AG09309 (cell line): Measurements from ENCODE around the gene SIM1.

Experiments
- DNase-seq: peaks from one replicate; pipeline ENCODE4 v3.0.0-alpha.2; 2010; ENCODE audit warnings: low read depth
- H3K4me3 ChIP-seq: 2 replicates; pipeline ENCODE4 v1.5.1; 2011; ENCODE audit warnings: mild to moderate bottlenecking, low read depth, low read length, moderate library complexity; ENCODE audit not compliant: control insufficient read depth
- TF ChIP-seq, protein P1 (sequence below): IDR thresholded peaks from 2 replicates; pipeline ENCODE4 v1.5.1; 2011; ENCODE audit warnings: mild to moderate bottlenecking, low read depth, low read length, inconsistent platforms; ENCODE audit not compliant: insufficient read depth, control insufficient read depth; ENCODE audit errors: missing control alignments

SIM1 gene

DNA sequence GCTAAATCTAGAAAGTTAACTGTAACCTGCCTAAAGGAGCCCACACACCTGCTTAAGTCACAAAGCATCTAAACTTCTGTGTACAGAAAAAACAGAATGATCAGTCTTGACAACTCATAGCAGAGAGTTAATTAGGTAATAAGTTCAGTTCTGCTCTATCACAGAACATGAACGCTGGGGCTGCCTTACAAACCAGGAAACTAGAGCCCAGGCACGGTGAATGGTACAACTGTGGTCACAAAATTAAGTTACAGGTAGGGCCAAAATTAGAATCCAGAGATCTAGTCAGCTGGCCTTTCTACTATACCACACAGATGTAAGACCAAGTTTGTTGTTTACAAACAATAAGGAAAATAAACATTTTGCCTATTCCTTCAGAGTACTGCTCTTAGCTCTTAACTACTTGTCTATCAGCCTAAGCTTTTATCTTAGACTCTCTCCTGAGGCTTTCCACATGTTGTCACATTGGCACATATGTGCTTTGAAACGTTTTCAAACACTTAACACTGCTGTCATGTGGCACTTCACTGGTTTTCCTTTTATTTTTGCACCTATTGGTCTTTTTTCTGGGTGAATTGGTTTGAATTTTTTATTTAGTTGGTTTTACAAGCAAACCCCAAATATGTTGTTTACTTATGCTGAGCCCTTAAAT is 75.7 kb downstream of the SIM1 start:
- no peak for DNase-seq
- TF ChIP-seq, protein P1, sequence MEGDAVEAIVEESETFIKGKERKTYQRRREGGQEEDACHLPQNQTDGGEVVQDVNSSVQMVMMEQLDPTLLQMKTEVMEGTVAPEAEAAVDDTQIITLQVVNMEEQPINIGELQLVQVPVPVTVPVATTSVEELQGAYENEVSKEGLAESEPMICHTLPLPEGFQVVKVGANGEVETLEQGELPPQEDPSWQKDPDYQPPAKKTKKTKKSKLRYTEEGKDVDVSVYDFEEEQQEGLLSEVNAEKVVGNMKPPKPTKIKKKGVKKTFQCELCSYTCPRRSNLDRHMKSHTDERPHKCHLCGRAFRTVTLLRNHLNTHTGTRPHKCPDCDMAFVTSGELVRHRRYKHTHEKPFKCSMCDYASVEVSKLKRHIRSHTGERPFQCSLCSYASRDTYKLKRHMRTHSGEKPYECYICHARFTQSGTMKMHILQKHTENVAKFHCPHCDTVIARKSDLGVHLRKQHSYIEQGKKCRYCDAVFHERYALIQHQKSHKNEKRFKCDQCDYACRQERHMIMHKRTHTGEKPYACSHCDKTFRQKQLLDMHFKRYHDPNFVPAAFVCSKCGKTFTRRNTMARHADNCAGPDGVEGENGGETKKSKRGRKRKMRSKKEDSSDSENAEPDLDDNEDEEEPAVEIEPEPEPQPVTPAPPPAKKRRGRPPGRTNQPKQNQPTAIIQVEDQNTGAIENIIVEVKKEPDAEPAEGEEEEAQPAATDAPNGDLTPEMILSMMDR: no peak
- H3K4me3 ChIP-seq: no peak overlapping the region

- no peak overlapping the region for H3K4me3 ChIP-seq
- no peak for DNase-seq
- TF ChIP-seq, protein P1: no peak
Measured at GRCh38 chr6:100382767-100383195, 81.9 kb downstream of the SIM1 start.

GRCh38 chr6:100382031-100382430 is 82.7 kb downstream of the SIM1 start:
- H3K4me3 ChIP-seq: no peak overlapping the region
- no peak for DNase-seq
- TF ChIP-seq, protein P1: no peak

GRCh38 chr6:100381111-100381510 is 83.6 kb downstream of the SIM1 start:
- TF ChIP-seq, protein P1: no peak
- H3K4me3 ChIP-seq: no peak overlapping the region
- DNase-seq: no peak

GRCh38 chr6:100379386-100379785 is 85.3 kb downstream of the SIM1 start:
- no peak for DNase-seq
- no peak overlapping the region for H3K4me3 ChIP-seq
- TF ChIP-seq, protein P1: no peak

DNA sequence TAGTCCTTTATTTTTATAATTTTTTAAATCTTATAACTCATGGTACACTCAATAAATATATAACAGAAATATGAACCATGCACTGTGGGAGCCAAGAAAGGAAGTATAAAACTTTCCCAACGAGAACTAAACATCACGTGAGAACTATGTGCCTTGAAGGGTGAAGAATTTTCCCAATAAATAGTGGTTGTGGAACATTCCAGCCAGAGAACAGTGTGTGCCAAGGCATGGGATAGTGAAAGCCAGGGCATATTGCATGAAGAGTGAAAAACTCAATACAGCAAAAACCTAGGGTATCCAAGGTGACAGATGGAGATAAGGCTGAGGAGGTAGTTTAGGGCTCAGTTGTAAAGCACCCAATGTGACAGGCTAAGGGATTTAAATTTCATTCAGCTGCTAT is 86.1 kb downstream of the SIM1 start:
- TF ChIP-seq, protein P1: no peak
- DNase-seq: no peak
- H3K4me3 ChIP-seq: no peak overlapping the region

DNA sequence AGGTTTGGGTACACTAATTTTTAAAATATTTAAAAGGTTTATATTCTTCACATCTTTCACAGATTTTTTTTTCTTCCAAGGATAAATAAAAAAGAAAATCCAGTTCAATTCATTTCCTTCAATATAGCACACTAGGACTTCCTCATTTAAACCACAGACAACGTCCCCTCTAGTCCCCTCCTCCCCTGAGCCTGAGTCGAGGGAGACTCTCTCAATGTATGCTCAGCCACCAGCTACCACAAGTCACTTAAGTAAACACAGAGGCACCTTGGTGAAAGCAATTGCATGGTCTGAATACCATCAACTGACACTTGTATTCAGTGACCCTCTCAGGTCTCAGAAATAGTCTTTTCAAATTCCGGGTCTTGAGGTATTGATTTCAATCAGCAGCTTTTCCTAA is 88.6 kb downstream of the SIM1 start:
- no peak for DNase-seq
- TF ChIP-seq, protein P1: no peak
- H3K4me3 ChIP-seq: no peak overlapping the region
